ENCODE measurements around the gene PHF1.

Gene PHF1

DNA sequence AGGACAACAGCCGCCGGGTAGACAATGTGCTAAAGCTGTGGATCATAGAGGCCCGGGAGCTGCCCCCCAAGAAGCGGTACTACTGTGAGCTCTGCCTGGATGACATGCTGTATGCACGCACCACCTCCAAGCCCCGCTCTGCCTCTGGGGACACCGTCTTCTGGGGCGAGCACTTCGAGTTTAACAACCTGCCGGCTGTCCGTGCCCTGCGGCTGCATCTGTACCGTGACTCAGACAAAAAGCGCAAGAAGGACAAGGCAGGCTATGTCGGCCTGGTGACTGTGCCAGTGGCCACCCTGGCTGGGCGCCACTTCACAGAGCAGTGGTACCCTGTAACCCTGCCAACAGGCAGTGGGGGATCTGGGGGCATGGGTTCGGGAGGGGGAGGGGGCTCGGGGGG, 26.9 kb downstream of the PHF1 start:
- peaks cover 14% of the 10 kb centered on the region for H3K4me1 ChIP-seq (ENCODE audit: insufficient read depth, low read length)
- H3K9me3 ChIP-seq (ENCODE audit: insufficient read depth, low read depth, low read length): no peaks in the 10 kb centered on the region
- no peak overlapping the region for H3K4me3 ChIP-seq (ENCODE audit: low read length)
- H3K36me3 ChIP-seq (ENCODE audit: insufficient read depth, low read length): peaks cover 75% of the 10 kb centered on the region
- H3K27me3 ChIP-seq (ENCODE audit: insufficient read depth, low read length): no peaks in the 10 kb centered on the region
- H3K27ac ChIP-seq (ENCODE audit: low read depth, low read length): no peak overlapping the region
- WGBS: 95% methylated on average over 18 of the region's 18 CpGs
- H3K9ac ChIP-seq (ENCODE audit: low read depth, low read length): no peak overlapping the region

- no peak overlapping the region for H3K4me3 ChIP-seq (ENCODE audit: low read length)
- H3K4me1 ChIP-seq (ENCODE audit: insufficient read depth, low read length): peaks cover 2% of the 10 kb centered on the region
- no peaks in the 10 kb centered on the region for H3K9me3 ChIP-seq (ENCODE audit: insufficient read depth, low read depth, low read length)
- no peaks in the 10 kb centered on the region for H3K27me3 ChIP-seq (ENCODE audit: insufficient read depth, low read length)
- peaks cover 86% of the 10 kb centered on the region for H3K36me3 ChIP-seq (ENCODE audit: insufficient read depth, low read length)
- H3K27ac ChIP-seq (ENCODE audit: low read depth, low read length): no peak overlapping the region
- WGBS: 94% methylated on average over 3 of the region's 3 CpGs
- H3K9ac ChIP-seq (ENCODE audit: low read depth, low read length): no peak overlapping the region
These were observed 28.3 kb downstream of the PHF1 start for GRCh38 chr6:33438978-33439594.

DNA sequence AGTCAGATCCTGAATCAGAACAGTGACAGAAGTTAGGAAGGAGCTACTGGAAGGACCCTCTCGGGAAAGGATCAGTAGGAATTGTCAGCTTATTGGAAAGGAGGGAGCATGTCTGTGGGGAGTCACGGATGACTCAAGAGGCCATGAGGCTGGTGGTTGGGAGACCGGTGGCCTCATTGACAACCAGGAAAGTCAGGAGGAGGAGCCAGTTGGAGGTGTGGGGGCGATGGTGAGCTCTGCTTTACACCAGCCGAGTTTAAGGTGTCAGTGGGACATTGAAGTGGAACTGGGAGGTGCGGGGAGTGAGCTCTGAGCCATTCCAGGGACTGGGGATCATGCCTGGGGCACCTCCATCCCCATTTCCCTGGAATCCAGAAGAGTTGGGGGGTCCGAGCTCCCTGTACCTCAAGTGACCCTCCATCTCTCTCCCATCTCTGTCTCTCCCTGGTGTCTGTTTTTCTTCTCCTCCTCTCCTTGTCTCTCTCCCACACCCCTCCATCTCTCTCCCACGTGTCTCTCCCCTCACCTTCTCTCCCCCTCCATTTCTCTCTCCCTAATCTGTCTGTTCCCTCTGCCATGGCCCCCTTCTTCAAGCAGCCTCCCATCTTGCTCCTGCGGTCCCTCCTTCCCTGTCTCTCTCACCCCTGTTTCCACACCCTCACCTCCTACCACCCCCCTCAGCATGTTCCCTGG, 29.3 kb downstream of the PHF1 start:
- Histone ChIP-seq H3K27ac (ENCODE audit: low read depth, low read length) (no peak overlapping the region), H3K9me3 (ENCODE audit: insufficient read depth, low read depth, low read length) (no peaks in the 10 kb centered on the region), H3K4me3 (ENCODE audit: low read length) (no peak overlapping the region), H3K9ac (ENCODE audit: low read depth, low read length) (no peak overlapping the region), H3K27me3 (ENCODE audit: insufficient read depth, low read length) (no peaks in the 10 kb centered on the region), H3K4me1 (ENCODE audit: insufficient read depth, low read length) (no peaks in the 10 kb centered on the region), H3K36me3 (ENCODE audit: insufficient read depth, low read length) (peaks cover 93% of the 10 kb centered on the region)
- 79% methylated on average over 9 of the region's 9 CpGs for WGBS

DNA sequence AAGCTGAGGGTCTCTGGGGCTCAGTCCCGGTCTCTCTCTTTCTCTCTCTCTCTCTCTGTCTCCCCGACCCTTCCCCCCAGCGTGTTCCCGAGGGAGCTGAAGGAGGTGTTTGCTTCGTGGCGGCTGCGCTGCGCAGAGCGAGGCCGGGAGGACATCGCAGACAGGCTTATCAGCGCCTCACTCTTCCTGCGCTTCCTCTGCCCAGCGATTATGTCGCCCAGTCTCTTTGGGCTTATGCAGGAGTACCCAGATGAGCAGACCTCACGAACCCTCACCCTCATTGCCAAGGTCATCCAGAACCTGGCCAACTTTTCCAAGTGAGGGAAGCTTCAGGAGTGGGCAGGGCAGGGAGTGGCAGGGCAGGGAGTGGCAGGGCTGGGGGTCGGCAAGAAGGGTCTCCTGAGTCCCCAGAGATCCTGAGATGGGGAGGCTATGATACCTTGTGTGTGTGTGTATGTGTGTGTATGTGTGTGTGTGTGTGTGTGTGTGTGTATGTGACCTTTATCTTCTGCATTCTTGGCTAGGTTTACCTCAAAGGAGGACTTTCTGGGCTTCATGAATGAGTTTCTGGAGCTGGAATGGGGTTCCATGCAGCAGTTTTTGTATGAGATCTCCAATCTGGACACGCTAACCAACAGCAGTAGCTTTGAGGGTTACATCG, 30.0 kb downstream of the PHF1 start:
- no peak overlapping the region for H3K9ac ChIP-seq (ENCODE audit: low read depth, low read length)
- peaks cover 93% of the 10 kb centered on the region for H3K36me3 ChIP-seq (ENCODE audit: insufficient read depth, low read length)
- WGBS: 91% methylated on average over 19 of the region's 19 CpGs
- no peak overlapping the region for H3K4me3 ChIP-seq (ENCODE audit: low read length)
- H3K27me3 ChIP-seq (ENCODE audit: insufficient read depth, low read length): no peaks in the 10 kb centered on the region
- no peaks in the 10 kb centered on the region for H3K9me3 ChIP-seq (ENCODE audit: insufficient read depth, low read depth, low read length)
- no peak overlapping the region for H3K27ac ChIP-seq (ENCODE audit: low read depth, low read length)
- no peaks in the 10 kb centered on the region for H3K4me1 ChIP-seq (ENCODE audit: insufficient read depth, low read length)

DNA sequence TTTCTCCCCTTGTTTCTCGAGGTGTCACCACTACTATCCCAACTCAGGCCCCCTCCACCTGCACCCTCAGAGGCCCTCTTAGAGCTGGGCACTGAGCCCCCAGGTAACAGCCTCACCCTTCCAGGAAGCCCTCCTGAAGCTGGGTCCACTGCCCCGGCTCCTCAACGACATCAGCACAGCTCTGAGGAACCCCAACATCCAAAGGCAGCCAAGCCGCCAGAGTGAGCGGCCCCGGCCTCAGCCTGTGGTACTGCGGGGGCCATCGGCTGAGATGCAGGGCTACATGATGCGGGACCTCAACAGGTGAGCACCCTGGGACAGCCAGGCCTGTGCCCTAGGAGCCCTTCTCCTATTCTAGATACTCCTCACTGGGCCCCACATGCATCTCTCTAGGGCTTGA, 30.6 kb downstream of the PHF1 start:
- no peaks in the 10 kb centered on the region for H3K27me3 ChIP-seq (ENCODE audit: insufficient read depth, low read length)
- H3K4me1 ChIP-seq (ENCODE audit: insufficient read depth, low read length): no peaks in the 10 kb centered on the region
- WGBS: 97% methylated on average over 9 of the region's 9 CpGs
- no peak overlapping the region for H3K27ac ChIP-seq (ENCODE audit: low read depth, low read length)
- no peak overlapping the region for H3K9ac ChIP-seq (ENCODE audit: low read depth, low read length)
- H3K4me3 ChIP-seq (ENCODE audit: low read length): no peak overlapping the region
- H3K9me3 ChIP-seq (ENCODE audit: insufficient read depth, low read depth, low read length): no peaks in the 10 kb centered on the region
- H3K36me3 ChIP-seq (ENCODE audit: insufficient read depth, low read length): peaks cover 94% of the 10 kb centered on the region

- no peak overlapping the region for H3K9ac ChIP-seq (ENCODE audit: low read depth, low read length)
- no peaks in the 10 kb centered on the region for H3K4me1 ChIP-seq (ENCODE audit: insufficient read depth, low read length)
- no peak overlapping the region for H3K27ac ChIP-seq (ENCODE audit: low read depth, low read length)
- peaks cover 94% of the 10 kb centered on the region for H3K36me3 ChIP-seq (ENCODE audit: insufficient read depth, low read length)
- H3K27me3 ChIP-seq (ENCODE audit: insufficient read depth, low read length): no peaks in the 10 kb centered on the region
- no peaks in the 10 kb centered on the region for H3K9me3 ChIP-seq (ENCODE audit: insufficient read depth, low read depth, low read length)
- WGBS: 89% methylated on average over 8 of the region's 8 CpGs
- no peak overlapping the region for H3K4me3 ChIP-seq (ENCODE audit: low read length)
These were observed 31.5 kb downstream of the PHF1 start for GRCh38 chr6:33442283-33442682.

DNA sequence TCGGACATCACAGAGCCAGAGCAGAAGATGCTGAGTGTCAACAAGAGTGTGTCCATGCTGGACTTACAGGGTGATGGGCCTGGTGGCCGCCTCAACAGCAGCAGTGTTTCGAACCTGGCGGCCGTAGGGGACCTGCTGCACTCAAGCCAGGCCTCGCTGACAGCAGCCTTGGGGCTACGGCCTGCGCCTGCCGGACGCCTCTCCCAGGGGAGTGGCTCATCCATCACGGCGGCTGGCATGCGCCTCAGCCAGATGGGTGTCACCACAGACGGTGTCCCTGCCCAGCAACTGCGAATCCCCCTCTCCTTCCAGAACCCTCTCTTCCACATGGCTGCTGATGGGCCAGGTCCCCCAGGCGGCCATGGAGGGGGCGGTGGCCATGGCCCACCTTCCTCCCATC, 32.2 kb downstream of the PHF1 start:
- WGBS: 96% methylated on average over 17 of the region's 17 CpGs
- Histone ChIP-seq H3K9me3 (ENCODE audit: insufficient read depth, low read depth, low read length) (no peaks in the 10 kb centered on the region), H3K36me3 (ENCODE audit: insufficient read depth, low read length) (peaks cover 95% of the 10 kb centered on the region), H3K27ac (ENCODE audit: low read depth, low read length) (no peak overlapping the region), H3K4me1 (ENCODE audit: insufficient read depth, low read length) (no peaks in the 10 kb centered on the region), H3K4me3 (ENCODE audit: low read length) (no peak overlapping the region), H3K9ac (ENCODE audit: low read depth, low read length) (no peak overlapping the region), H3K27me3 (ENCODE audit: insufficient read depth, low read length) (no peaks in the 10 kb centered on the region)

DNA sequence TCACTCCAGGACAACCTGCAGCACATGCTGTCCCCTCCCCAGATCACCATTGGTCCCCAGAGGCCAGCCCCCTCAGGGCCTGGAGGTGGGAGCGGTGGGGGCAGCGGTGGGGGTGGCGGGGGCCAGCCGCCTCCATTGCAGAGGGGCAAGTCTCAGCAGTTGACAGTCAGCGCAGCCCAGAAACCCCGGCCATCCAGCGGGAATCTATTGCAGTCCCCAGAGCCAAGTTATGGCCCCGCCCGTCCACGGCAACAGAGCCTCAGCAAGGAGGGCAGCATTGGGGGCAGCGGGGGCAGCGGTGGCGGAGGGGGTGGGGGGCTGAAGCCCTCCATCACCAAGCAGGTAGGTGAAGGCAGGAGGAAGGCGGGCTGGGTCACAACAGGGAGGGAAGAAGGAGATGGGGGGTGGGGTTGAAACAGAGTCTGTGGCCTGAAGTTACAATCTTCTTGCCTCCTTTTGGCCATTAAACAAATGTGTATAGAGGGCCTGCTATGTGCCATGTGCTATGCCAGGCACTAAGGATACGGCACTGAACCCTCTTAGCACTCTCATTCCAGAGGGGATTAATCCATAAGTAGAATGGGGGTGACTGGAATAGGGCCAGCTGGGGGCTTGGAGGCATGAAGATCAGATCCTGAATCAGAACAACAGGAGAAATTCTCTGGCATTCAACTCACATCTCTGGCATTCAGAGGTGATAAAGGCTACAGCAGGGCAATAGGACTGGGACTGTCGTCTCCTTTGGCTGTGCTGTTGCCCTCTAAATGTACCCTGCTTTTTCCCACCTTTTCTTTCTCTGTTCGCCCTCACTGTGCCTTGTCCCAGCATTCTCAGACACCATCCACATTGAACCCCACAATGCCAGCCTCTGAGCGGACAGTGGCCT, 33.0 kb downstream of the PHF1 start:
- Histone ChIP-seq H3K36me3 (ENCODE audit: insufficient read depth, low read length) (peaks cover 95% of the 10 kb centered on the region), H3K4me3 (ENCODE audit: low read length) (no peak overlapping the region), H3K9ac (ENCODE audit: low read depth, low read length) (no peak overlapping the region), H3K27ac (ENCODE audit: low read depth, low read length) (no peak overlapping the region), H3K4me1 (ENCODE audit: insufficient read depth, low read length) (no peaks in the 10 kb centered on the region), H3K27me3 (ENCODE audit: insufficient read depth, low read length) (no peaks in the 10 kb centered on the region), H3K9me3 (ENCODE audit: insufficient read depth, low read depth, low read length) (no peaks in the 10 kb centered on the region)
- WGBS: 97% methylated on average over 18 of the region's 18 CpGs

DNA sequence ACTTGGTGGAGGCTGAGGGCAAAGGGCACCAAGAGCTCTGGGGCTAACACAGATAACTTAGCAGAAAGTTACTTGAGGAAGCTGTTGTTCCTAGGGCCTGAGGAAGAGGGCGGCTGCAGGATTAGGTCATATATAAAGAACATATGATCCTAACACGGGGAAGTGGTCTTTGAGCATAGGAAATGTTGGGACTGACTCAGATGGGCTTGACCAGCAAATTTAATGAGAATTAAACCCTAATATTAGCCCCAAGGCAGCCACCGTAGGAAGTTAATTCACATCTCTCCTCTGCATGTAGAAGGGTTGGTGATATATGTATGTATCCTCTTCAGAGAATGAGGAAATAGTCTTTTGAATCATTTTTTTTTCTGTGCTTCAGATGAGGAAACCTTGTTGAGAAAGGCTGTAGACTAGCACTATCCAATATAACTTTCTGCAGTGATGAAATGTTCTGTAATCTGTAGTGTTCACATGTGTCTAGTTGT, 34.3 kb downstream of the PHF1 start:
- no peaks in the 10 kb centered on the region for H3K9me3 ChIP-seq (ENCODE audit: insufficient read depth, low read depth, low read length)
- no peak overlapping the region for H3K4me3 ChIP-seq (ENCODE audit: low read length)
- 98% methylated on average over 2 of the region's 3 CpGs for WGBS
- no peak overlapping the region for H3K9ac ChIP-seq (ENCODE audit: low read depth, low read length)
- no peaks in the 10 kb centered on the region for H3K27me3 ChIP-seq (ENCODE audit: insufficient read depth, low read length)
- H3K36me3 ChIP-seq (ENCODE audit: insufficient read depth, low read length): peaks cover 97% of the 10 kb centered on the region
- no peak overlapping the region for H3K27ac ChIP-seq (ENCODE audit: low read depth, low read length)
- no peaks in the 10 kb centered on the region for H3K4me1 ChIP-seq (ENCODE audit: insufficient read depth, low read length)

DNA sequence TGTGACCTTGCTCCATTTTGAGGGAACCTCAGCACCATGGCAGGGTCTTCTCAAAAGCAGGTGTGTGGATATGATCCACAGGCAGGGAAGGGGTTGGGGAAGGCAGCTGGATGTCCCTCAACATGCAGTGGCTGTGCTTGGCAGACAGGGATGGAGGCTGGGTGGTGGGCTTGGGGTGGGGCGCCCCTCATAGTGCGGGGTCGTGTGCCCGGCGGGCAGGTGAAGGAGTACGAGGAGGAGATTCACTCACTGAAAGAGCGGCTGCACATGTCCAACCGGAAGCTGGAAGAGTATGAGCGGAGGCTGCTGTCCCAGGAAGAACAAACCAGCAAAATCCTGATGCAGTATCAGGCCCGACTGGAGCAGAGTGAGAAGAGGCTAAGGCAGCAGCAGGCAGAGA, 35.5 kb downstream of the PHF1 start:
- H3K36me3 ChIP-seq (ENCODE audit: insufficient read depth, low read length): peaks cover 94% of the 10 kb centered on the region
- no peaks in the 10 kb centered on the region for H3K27me3 ChIP-seq (ENCODE audit: insufficient read depth, low read length)
- no peak overlapping the region for H3K4me3 ChIP-seq (ENCODE audit: low read length)
- no peaks in the 10 kb centered on the region for H3K9me3 ChIP-seq (ENCODE audit: insufficient read depth, low read depth, low read length)
- no peak overlapping the region for H3K9ac ChIP-seq (ENCODE audit: low read depth, low read length)
- H3K27ac ChIP-seq (ENCODE audit: low read depth, low read length): no peak overlapping the region
- 94% methylated on average over 10 of the region's 10 CpGs for WGBS
- H3K4me1 ChIP-seq (ENCODE audit: insufficient read depth, low read length): no peaks in the 10 kb centered on the region

DNA sequence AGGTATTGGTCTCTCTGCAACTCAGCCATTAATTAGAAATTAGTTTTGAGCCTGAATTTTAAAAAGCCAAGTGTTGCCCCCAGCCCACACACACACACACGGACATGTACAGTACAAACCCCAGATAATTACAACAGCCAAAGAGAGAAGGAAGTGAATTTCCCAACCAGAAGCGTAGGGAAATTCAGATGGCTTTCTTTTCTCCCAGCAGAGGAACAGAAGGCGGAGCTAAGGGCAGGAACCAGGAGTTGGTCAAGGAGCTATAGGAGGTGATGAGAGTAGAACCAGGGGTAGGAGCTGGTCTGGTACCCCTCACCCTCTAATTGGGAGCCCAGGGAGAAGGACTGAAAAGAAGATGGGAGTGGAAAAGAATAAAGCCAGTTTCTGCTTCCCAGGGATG, 39.6 kb downstream of the PHF1 start:
- Histone ChIP-seq H3K9me3 (ENCODE audit: insufficient read depth, low read depth, low read length) (no peaks in the 10 kb centered on the region), H3K9ac (ENCODE audit: low read depth, low read length) (no peak overlapping the region), H3K4me3 (ENCODE audit: low read length) (no peak overlapping the region), H3K27me3 (ENCODE audit: insufficient read depth, low read length) (no peaks in the 10 kb centered on the region), H3K27ac (ENCODE audit: low read depth, low read length) (no peak overlapping the region), H3K36me3 (ENCODE audit: insufficient read depth, low read length) (peaks cover 63% of the 10 kb centered on the region), H3K4me1 (ENCODE audit: insufficient read depth, low read length) (no peaks in the 10 kb centered on the region)
- 95% methylated on average over 3 of the region's 3 CpGs for WGBS

All from HUES64 (cell line).